Heart left ventricle (tissue), 16 donors: ENCODE results near the gene CDH18. TPM values are rescaled to one million over a fixed set of nuclear protein-coding genes. Genes with fewer than 3 reads are reported as not detected.

Experiments
- ATAC-seq, 4 donors: fragments of 200-7000 bp; cut with Tn5 transposase; one replicate each; pipeline ENCODE4 v1.9.1; 2020 to 2022; ENCODE audit warnings: moderate library complexity in 4 of 4, mild to moderate bottlenecking in 3 of 4, moderate number of reproducible peaks in 1 of 4
- DNase-seq, 5 donors: peaks; one replicate each; pipeline ENCODE4 v3.0.0-alpha.2; 2020
- H3K27ac ChIP-seq, 12 donors: fragments of 200-600 bp; sonication (generic) in 4 of 12; one replicate each; pipeline versions ENCODE4 v1.5.0 to v1.8.0; 2016 to 2022; ENCODE audit warnings: mild to moderate bottlenecking in 2 of 12
- H3K27me3 ChIP-seq, 9 donors: fragments of 200-600 bp; sonication (generic) in 2 of 9; one replicate each; pipeline versions ENCODE4 v1.5.1 to v1.8.0; 2016 to 2022; ENCODE audit warnings: mild to moderate bottlenecking in 3 of 9
- H3K36me3 ChIP-seq, 9 donors: fragments of 200-600 bp; sonication (generic) in 2 of 9; one replicate each; pipeline versions ENCODE4 v1.5.0 to v1.8.0; 2018 to 2022; ENCODE audit warnings: mild to moderate bottlenecking in 2 of 9
- H3K4me1 ChIP-seq, 12 donors: fragments of 200-600 bp; sonication (generic) in 4 of 12; one replicate each; pipeline versions ENCODE4 v1.5.0 to v1.8.0; 2016 to 2022; ENCODE audit warnings: mild to moderate bottlenecking in 3 of 12
- H3K4me3 ChIP-seq, 12 donors: fragments of 200-600 bp; sonication (generic) in 4 of 12; one replicate each; pipeline versions ENCODE4 v1.5.0 to v1.8.0; 2017 to 2022; ENCODE audit warnings: mild to moderate bottlenecking in 9 of 12, moderate library complexity in 4 of 12
- H3K9me3 ChIP-seq, 12 donors: fragments of 200-600 bp; sonication (generic) in 4 of 12; one replicate each; pipeline versions ENCODE4 v1.5.0 to v1.8.0; 2016 to 2022; ENCODE audit warnings: mild to moderate bottlenecking in 1 of 12
- CTCF ChIP-seq, 12 donors: fragments of 200-600 bp; sonication (generic) in 4 of 12; IDR thresholded peaks; one replicate each; pipeline versions ENCODE4 v1.5.0 to v1.8.0; 2018 to 2022; ENCODE audit warnings: antibody characterized with exemption in 12 of 12, mild to moderate bottlenecking in 5 of 12
- POLR2A ChIP-seq, 2 donors: fragments of 450-650 bp; IDR thresholded peaks; one replicate each; pipeline ENCODE4 v1.6.1; 2017; ENCODE audit warnings: antibody characterized with exemption in 2 of 2, mild to moderate bottlenecking in 2 of 2, moderate library complexity in 2 of 2
- WGBS, 4 donors: extraction: QIAGEN DNeasy Blood & Tissue Kit in 2 of 4; methylation state at CpG; one replicate each; pipeline versions ENCODE4 v1.1.5 to v1.1.7; 2013 to 2018; 5-methylcytosine and 5-hydroxymethylcytosine counted together
- intact Hi-C, 10 donors: fragments of 100-400 bp; cut with DNase I; formaldehyde crosslinking; loops; one replicate each; pipeline versions ENCODE4 v1.11.1 to v1.14.2; 2022
- polyA plus RNA-seq, 2 donors: library from polyadenylated mRNA; stranded (reverse); fragments of 200-250 nt; gene quantifications; one replicate each; pipeline ENCODE4 v1.2.3, GENCODE V29; 2013
- total RNA-seq, 9 donors: library from RNA; depleted of rRNA in 2 of 9; stranded (reverse); fragments of >200 nt in 2 of 9; fragmentation: NEBNext Ultra II Directional in 3 of 9; extraction: Animal tissue kit (Norgen Biotek cat#: 25700) in 3 of 9; gene quantifications; one replicate each; pipeline versions ENCODE4 v1.1.0 to v1.2.4, GENCODE V29; 2016 to 2023
- donor health status: ischemic (EF 13 %, LVEDD 7.1; RV severe dilation, severe dysfunction).
- donor health status: healthy with polysubstance abuse.
- donor health status: DM: no; HTN: yes; CAD: no.
- donor health status: DM: no; HTN: no; CAD: no.
- donor health status: ischemic (EF 25% LVEDD 6.9; RV normal size, moderate dysfunction).
- donor health status: ischemic (EF 25% LVEDD 5.7; RV mildly dilated, moderate dysfunction).
- donor health status: healthy.
- donor health status: DM: yes; HTN: yes; CAD: no.
- donor health status: ischemic (EF 35%, LVEDD 5.7; RV mildly dilated, moderate dysfunction).
- donor health status: nonischemic (EF 11% LVEDD 7.7; RV severe dilation, severe dysfunction).
- donor health status: DM: yes; HTN: yes; CAD: no.
- donor health status: PGD.
- donor health status: ischemic (EF 29% LVEDD 5.4; RV normal size, mild dysfunction).
- donor health status: nonischemic (EF 23%, LVEDD 6.1; RV moderate dilation, normal function).

CDH18 gene
- total and polyA plus RNA-seq, 11 donors = 0.75 TPM; not detected in 10

- H3K4me1 ChIP-seq = no peaks in the 10 kb centered on the region
- H3K9me3 ChIP-seq = peaks cover 0 to 6% (median 0%) of the 10 kb centered on the region in 12 donors
- no peaks in the 10 kb centered on the region for H3K36me3 ChIP-seq
- no peak for TF ChIP-seq POLR2A (IDR thresholded peaks at IDR 0.05)
- TF ChIP-seq CTCF (IDR thresholded peaks at IDR 0.05) = no peak
- no peak for ATAC-seq
- intact Hi-C loops = no loop called here
- H3K27ac ChIP-seq = no peak overlapping the region
- DNase-seq = peak in 1 of 5 donors; percentile 23
- H3K27me3 ChIP-seq = no peaks in the 10 kb centered on the region
- H3K4me3 ChIP-seq = no peak overlapping the region
- WGBS, 4 donors = 52 to 70% (median 54%) methylated on average over 3 of the region's 3 CpGs
Measured at GRCh38 chr5:19625562-19625961, 362.4 kb downstream of the CDH18 start.

GRCh38 chr5:19619571-19619970, 368.4 kb downstream of the CDH18 start:
- Histone ChIP-seq H3K36me3 (no peaks in the 10 kb centered on the region), H3K9me3 (peaks cover 0 to 4% (median 0%) of the 10 kb centered on the region in 12 donors), H3K4me1 (no peaks in the 10 kb centered on the region), H3K27me3 (no peaks in the 10 kb centered on the region), H3K4me3 (no peak overlapping the region), H3K27ac (no peak overlapping the region)
- TF ChIP-seq POLR2A (IDR thresholded peaks at IDR 0.05) (no peak), CTCF (IDR thresholded peaks at IDR 0.05) (no peak)
- WGBS, 4 donors = 76 to 89% (median 86%) methylated on average over 2 of the region's 2 CpGs
- intact Hi-C loops = no loop called here
- DNase-seq (no peak), ATAC-seq (no peak)

GRCh38 chr5:19616701-19617215, 371.2 kb downstream of the CDH18 start:
- intact Hi-C loops = no loop called here
- Histone ChIP-seq H3K27me3 (no peaks in the 10 kb centered on the region), H3K27ac (no peak overlapping the region), H3K4me3 (no peak overlapping the region), H3K9me3 (no peaks in the 10 kb centered on the region), H3K36me3 (no peaks in the 10 kb centered on the region), H3K4me1 (no peaks in the 10 kb centered on the region)
- WGBS, 4 donors = 67 to 79% (median 76%) methylated on average over 4 of the region's 4 CpGs
- TF ChIP-seq POLR2A (IDR thresholded peaks at IDR 0.05) = no peak
- DNase-seq (no peak), ATAC-seq (no peak)

- Histone ChIP-seq H3K27ac (no peak overlapping the region), H3K9me3 (no peaks in the 10 kb centered on the region), H3K4me3 (no peak overlapping the region), H3K36me3 (no peaks in the 10 kb centered on the region), H3K27me3 (no peaks in the 10 kb centered on the region), H3K4me1 (no peaks in the 10 kb centered on the region)
- DNase-seq (no peak), ATAC-seq (no peak)
- no peak for TF ChIP-seq CTCF (IDR thresholded peaks at IDR 0.05)
- WGBS, 4 donors = 69 to 76% (median 72%) methylated on average over 1 of the region's 1 CpG
- intact Hi-C loops = no loop called here
Measured at GRCh38 chr5:19615661-19616060, 372.3 kb downstream of the CDH18 start.

- WGBS, 4 donors = 58 to 94% (median 64%) methylated on average over 4 of the region's 4 CpGs
Measured at GRCh38 chr5:19615071-19615470, 372.9 kb downstream of the CDH18 start.

More at GRCh38 chr5:19615071-19615470, 372.9 kb downstream of the CDH18 start:
- DNase-seq = no peak
- no peaks in the 10 kb centered on the region for H3K9me3 ChIP-seq
- H3K4me3 ChIP-seq = no peak overlapping the region
- H3K36me3 ChIP-seq = no peaks in the 10 kb centered on the region
- no peak overlapping the region for H3K27ac ChIP-seq
- intact Hi-C loops = no loop called here
- no peak for ATAC-seq
- no peaks in the 10 kb centered on the region for H3K4me1 ChIP-seq
- H3K27me3 ChIP-seq = no peaks in the 10 kb centered on the region
- TF ChIP-seq CTCF (IDR thresholded peaks at IDR 0.05) = no peak
- no peak for TF ChIP-seq POLR2A (IDR thresholded peaks at IDR 0.05)
